Activated CD8-positive, alpha-beta memory T cell treated with anti-CD3 and anti-CD28 coated beads, Interleukin-2, amount 50 U/mL, for 4 hours (primary cell): ENCODE data around the gene SLX4IP.

Source experiments
- DNase-seq: peaks from one replicate; pipeline ENCODE4 v3.0.0-alpha.2; 2020

SLX4IP gene

GRCh38 chr20:10498200-10498599 lies 63.1 kb downstream of the SLX4IP start:
- DNase-seq = no peak

GRCh38 chr20:10501402-10501801 lies 66.3 kb downstream of the SLX4IP start:
- no peak for DNase-seq

GRCh38 chr20:10502098-10502526 lies 67.0 kb downstream of the SLX4IP start:
- DNase-seq = no peak

- no peak for DNase-seq
Measured at GRCh38 chr20:10504608-10504993, 69.5 kb downstream of the SLX4IP start.

GRCh38 chr20:10504994-10505730 lies 70.1 kb downstream of the SLX4IP start:
- DNase-seq = no peak

GRCh38 chr20:10505827-10506226 lies 70.7 kb downstream of the SLX4IP start:
- DNase-seq = no peak

- no peak for DNase-seq
Measured at GRCh38 chr20:10507052-10507451, 71.9 kb downstream of the SLX4IP start.

GRCh38 chr20:10508060-10508459 lies 73.0 kb downstream of the SLX4IP start:
- no peak for DNase-seq

GRCh38 chr20:10508468-10509251 lies 73.6 kb downstream of the SLX4IP start:
- no peak for DNase-seq

- DNase-seq = no peak
Measured at GRCh38 chr20:10509376-10509775, 74.3 kb downstream of the SLX4IP start.

- DNase-seq = no peak
Measured at GRCh38 chr20:10510216-10510615, 75.1 kb downstream of the SLX4IP start.

- DNase-seq = no peak
Measured at GRCh38 chr20:10511170-10511508, 76.0 kb downstream of the SLX4IP start.

- DNase-seq = peak; percentile 65
Measured at GRCh38 chr20:10511509-10512251, 76.6 kb downstream of the SLX4IP start.

GRCh38 chr20:10513061-10513460 lies 78.0 kb downstream of the SLX4IP start:
- no peak for DNase-seq

- DNase-seq = no peak
Measured at GRCh38 chr20:10513931-10514575, 78.9 kb downstream of the SLX4IP start.

- DNase-seq = no peak
Measured at GRCh38 chr20:10516529-10516928, 81.4 kb downstream of the SLX4IP start.

- no peak for DNase-seq
Measured at GRCh38 chr20:10519361-10520046, 84.4 kb downstream of the SLX4IP start.

GRCh38 chr20:10520528-10520927 lies 85.4 kb downstream of the SLX4IP start:
- no peak for DNase-seq

GRCh38 chr20:10521068-10521831 lies 86.1 kb downstream of the SLX4IP start:
- no peak for DNase-seq

GRCh38 chr20:10521836-10522235 lies 86.7 kb downstream of the SLX4IP start:
- no peak for DNase-seq

GRCh38 chr20:10522328-10522727 lies 87.2 kb downstream of the SLX4IP start:
- DNase-seq = no peak

- DNase-seq = no peak
Measured at GRCh38 chr20:10523443-10523842, 88.3 kb downstream of the SLX4IP start.
